Mesenchymal stem cell (in vitro differentiated cells and primary cell): ENCODE results near the gene PCDHB3.
"Not testable (repeated sequence)": the region's sequence is repeated elsewhere in the genome, so short reads cannot be mapped to it uniquely, and the experiment has no call there.

Experiments used
- DNase-seq: peaks from one replicate; pipeline ENCODE4 v3.0.0-alpha.2; 2013
- H2AFZ ChIP-seq: one replicate; pipeline ENCODE4 v1.6.1; 2013; ENCODE audit warnings: low read depth, mild to moderate bottlenecking, control low read depth, inconsistent platforms, low read length, moderate library complexity
- H2AK5ac ChIP-seq: 2 replicates; pipeline ENCODE4 v1.6.1; 2013; ENCODE audit warnings: low read length, moderate library complexity, mild to moderate bottlenecking, inconsistent platforms; ENCODE audit not compliant: severe bottlenecking
- H2BK120ac ChIP-seq: one replicate; pipeline ENCODE4 v1.6.1; 2013; ENCODE audit warnings: low read depth, mild to moderate bottlenecking, inconsistent platforms, low read length, moderate library complexity
- H2BK12ac ChIP-seq, 2 experiments: one replicate each; pipeline ENCODE4 v1.6.1; 2013; ENCODE audit warnings: inconsistent platforms in 2 of 2, low read length in 2 of 2, mild to moderate bottlenecking in 2 of 2, moderate library complexity in 2 of 2, control low read depth in 1 of 2
- H2BK15ac ChIP-seq: one replicate; pipeline ENCODE4 v1.6.1; 2013; ENCODE audit warnings: mild to moderate bottlenecking, low read depth, inconsistent platforms; ENCODE audit not compliant: poor library complexity, severe bottlenecking
- H2BK5ac ChIP-seq: 2 replicates; pipeline ENCODE4 v1.6.1; 2013; ENCODE audit warnings: low read depth, mild to moderate bottlenecking, low read length, control low read depth, inconsistent platforms; ENCODE audit not compliant: poor library complexity, severe bottlenecking
- H3K14ac ChIP-seq, 2 experiments: one replicate each; pipeline ENCODE4 v1.6.1; 2013; ENCODE audit warnings: inconsistent platforms in 2 of 2, low read length in 2 of 2, control low read depth in 1 of 2, mild to moderate bottlenecking in 1 of 2, moderate library complexity in 1 of 2
- H3K18ac ChIP-seq, 2 experiments: one replicate each; pipeline ENCODE4 v1.6.1; 2013; ENCODE audit warnings: inconsistent platforms in 2 of 2, low read length in 2 of 2, control low read depth in 1 of 2, low read depth in 1 of 2, mild to moderate bottlenecking in 1 of 2
- H3K23ac ChIP-seq, 2 experiments: one replicate each; pipeline ENCODE4 v1.6.1; 2013; ENCODE audit warnings: inconsistent platforms in 2 of 2, low read length in 2 of 2, mild to moderate bottlenecking in 2 of 2, moderate library complexity in 2 of 2, control low read depth in 1 of 2
- H3K27ac ChIP-seq: 2 replicates; pipeline ENCODE4 v1.5.1; 2013; ENCODE audit warnings: mild to moderate bottlenecking, moderate library complexity, low read length, control low read depth, inconsistent platforms; ENCODE audit not compliant: poor library complexity, severe bottlenecking
- H3K27me3 ChIP-seq, 2 experiments: 2 replicates each; pipeline versions ENCODE4 v1.6.1 to v1.7.0; 2013; ENCODE audit warnings: low read length in 2 of 2, mild to moderate bottlenecking in 2 of 2, moderate library complexity in 2 of 2, control low read depth in 1 of 2, inconsistent platforms in 1 of 2; ENCODE audit not compliant: control insufficient read depth in 1 of 2, insufficient read depth in 1 of 2
- H3K36me3 ChIP-seq, 2 experiments: 2 replicates each; pipeline versions ENCODE4 v1.6.1 to v1.7.0; 2013; ENCODE audit warnings: low read length in 2 of 2, control low read depth in 1 of 2, inconsistent platforms in 1 of 2, low read depth in 1 of 2, mild to moderate bottlenecking in 1 of 2; ENCODE audit not compliant: insufficient read depth in 2 of 2, control insufficient read depth in 1 of 2
- H3K4ac ChIP-seq, 2 experiments: one replicate each; pipeline ENCODE4 v1.6.1; 2013; ENCODE audit warnings: inconsistent platforms in 2 of 2, low read length in 2 of 2, mild to moderate bottlenecking in 2 of 2, moderate library complexity in 2 of 2, control low read depth in 1 of 2, low read depth in 1 of 2
- H3K4me1 ChIP-seq: 2 replicates; pipeline ENCODE4 v1.6.1; 2013; ENCODE audit warnings: low read depth, low read length, control low read depth; ENCODE audit not compliant: control insufficient read depth, insufficient read depth
- H3K4me2 ChIP-seq: 2 replicates; pipeline ENCODE4 v1.6.1; 2013; ENCODE audit warnings: low read length, mild to moderate bottlenecking, inconsistent platforms; ENCODE audit not compliant: poor library complexity, severe bottlenecking
- H3K4me3 ChIP-seq, 2 experiments: 2 replicates each; pipeline versions ENCODE4 v1.5.1 to v1.7.0; 2013; ENCODE audit warnings: low read length in 2 of 2, mild to moderate bottlenecking in 2 of 2, control low read depth in 1 of 2, low read depth in 1 of 2; ENCODE audit not compliant: insufficient read depth in 1 of 2
- H3K79me1 ChIP-seq: replicated peaks from 2 replicates; pipeline ENCODE4 v1.6.1; 2013; ENCODE audit warnings: mild to moderate bottlenecking, control low read depth, low read length, inconsistent platforms; ENCODE audit not compliant: poor library complexity, severe bottlenecking
- H3K9ac ChIP-seq: 2 replicates; pipeline ENCODE4 v1.7.0; 2013; ENCODE audit warnings: mild to moderate bottlenecking, low read length, moderate library complexity
- H3K9me3 ChIP-seq: 2 replicates; pipeline ENCODE4 v1.7.0; 2013; ENCODE audit warnings: mild to moderate bottlenecking, low read length; ENCODE audit not compliant: control insufficient read depth
- H4K8ac ChIP-seq: one replicate; pipeline ENCODE4 v1.6.1; 2013; ENCODE audit warnings: inconsistent platforms, mild to moderate bottlenecking, low read length, moderate library complexity
- H4K91ac ChIP-seq: one replicate; pipeline ENCODE4 v1.6.1; 2013; ENCODE audit warnings: mild to moderate bottlenecking, low read length, inconsistent platforms
- WGBS: methylation state at CpG from one replicate; pipeline ENCODE4 v1.1.7; 2013; ENCODE audit warnings: mixed read lengths; 5-methylcytosine and 5-hydroxymethylcytosine counted together

The PCDHB3 gene

DNA sequence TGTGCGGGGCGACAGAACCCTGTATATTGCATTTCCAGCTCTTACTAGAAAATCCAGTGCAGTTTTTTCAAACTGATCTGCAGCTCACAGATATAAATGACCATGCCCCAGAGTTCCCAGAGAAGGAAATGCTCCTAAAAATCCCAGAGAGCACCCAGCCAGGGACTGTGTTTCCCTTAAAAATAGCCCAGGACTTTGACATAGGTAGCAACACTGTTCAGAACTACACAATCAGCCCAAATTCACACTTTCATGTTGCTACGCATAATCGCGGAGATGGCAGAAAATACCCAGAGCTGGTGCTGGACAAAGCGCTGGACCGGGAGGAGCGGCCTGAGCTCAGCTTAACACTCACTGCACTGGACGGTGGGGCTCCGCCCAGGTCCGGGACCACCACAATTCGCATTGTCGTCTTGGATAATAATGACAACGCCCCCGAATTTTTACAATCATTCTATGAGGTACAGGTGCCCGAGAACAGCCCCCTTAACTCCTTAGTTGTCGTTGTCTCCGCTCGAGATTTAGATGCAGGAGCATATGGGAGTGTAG is 35.5 kb downstream of the PCDHB3 start:
- 75% methylated on average over 19 of the region's 19 CpGs for WGBS
- Histone ChIP-seq H3K9ac (no peak overlapping the region), H3K23ac (no peak overlapping the region), H2BK15ac (no peak overlapping the region), H3K36me3 (peaks cover 0 to 14% of the 10 kb centered on the region in 2 experiments), H2BK5ac (no peak overlapping the region), H3K9me3 (peaks cover 65% of the 10 kb centered on the region), H3K27ac (no peak overlapping the region), H4K8ac (no peak overlapping the region), H2BK12ac (no peak overlapping the region), H3K27me3 (no peaks in the 10 kb centered on the region), H3K4me2 (no peak overlapping the region), H2AFZ (no peak overlapping the region), H2AK5ac (no peak overlapping the region), H3K4ac (peak overlapping the region in 1 of 2 experiments; percentile 26), H4K91ac (no peak overlapping the region), H3K14ac (no peak overlapping the region), H3K18ac (no peak overlapping the region), H3K4me1 (no peaks in the 10 kb centered on the region), H3K79me1 (peaks cover 1% of the 10 kb centered on the region), H3K4me3 (peak overlapping the region in 1 of 2 experiments; percentile 30), H2BK120ac (no peak overlapping the region)
- DNase-seq = no peak

DNA sequence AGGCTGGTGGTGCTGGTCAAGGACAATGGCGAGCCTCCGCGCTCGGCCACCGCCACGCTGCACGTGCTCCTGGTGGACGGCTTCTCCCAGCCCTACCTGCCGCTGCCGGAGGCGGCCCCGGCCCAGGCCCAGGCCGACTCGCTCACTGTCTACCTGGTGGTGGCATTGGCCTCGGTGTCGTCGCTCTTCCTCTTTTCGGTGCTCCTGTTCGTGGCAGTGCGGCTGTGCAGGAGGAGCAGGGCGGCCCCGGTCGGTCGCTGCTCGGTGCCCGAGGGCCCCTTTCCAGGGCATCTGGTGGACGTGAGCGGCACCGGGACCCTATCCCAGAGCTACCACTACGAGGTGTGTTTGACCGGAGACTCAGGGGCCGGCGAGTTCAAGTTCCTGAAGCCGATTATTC is 37.1 kb downstream of the PCDHB3 start:
- H2BK5ac ChIP-seq, H3K27me3 ChIP-seq, H3K4me1 ChIP-seq, H4K8ac ChIP-seq, H2BK12ac ChIP-seq, H3K18ac ChIP-seq, H4K91ac ChIP-seq, H3K4me2 ChIP-seq, H3K23ac ChIP-seq, H3K4me3 ChIP-seq, H3K14ac ChIP-seq, H2BK15ac ChIP-seq, H3K79me1 ChIP-seq, DNase-seq, H2AK5ac ChIP-seq, H2AFZ ChIP-seq, H3K27ac ChIP-seq, H2BK120ac ChIP-seq, H3K9ac ChIP-seq, H3K4ac ChIP-seq: not testable (repeated sequence)
- Histone ChIP-seq H3K9me3 (peaks cover 54% of the 10 kb centered on the region), H3K36me3 (peaks cover 0 to 14% of the 10 kb centered on the region in 2 experiments)
- 97% methylated on average over 28 of the region's 34 CpGs for WGBS

DNA sequence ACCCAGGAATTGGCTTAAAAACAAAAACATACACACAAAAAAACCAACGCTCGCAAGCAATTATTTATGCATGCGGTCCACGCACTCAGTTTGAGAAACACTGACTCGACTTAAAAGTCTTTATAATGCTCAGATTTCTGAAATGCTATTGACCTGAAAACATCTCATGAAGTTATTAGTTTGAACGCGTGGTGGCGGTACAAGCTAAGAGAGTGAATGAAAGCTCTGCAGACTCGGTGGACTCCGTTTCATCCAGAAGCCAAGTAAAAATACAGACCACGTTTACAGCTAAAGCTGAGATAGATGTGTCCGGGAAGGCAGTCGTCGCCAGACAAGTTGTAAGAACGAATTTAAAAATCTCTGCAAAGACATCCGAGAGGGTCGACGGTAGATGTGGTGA is 49.5 kb downstream of the PCDHB3 start, which contains the start of gene PCDHB6:
Gene PCDHB6, plus strand, starts transcription at position 246 of the 400 bp plus-strand sequence. CDS start 201 bp downstream, outside the sequence.
- no peak within 1 kb of the TSS for H3K23ac ChIP-seq
- no peak within 1 kb of the TSS for H2BK5ac ChIP-seq
- H2BK120ac ChIP-seq = no peak within 1 kb of the TSS
- no peak within 1 kb of the TSS for H3K9ac ChIP-seq
- no peak within 1 kb of the TSS for H3K14ac ChIP-seq
- no peak within 1 kb of the TSS for H2BK15ac ChIP-seq
- H3K27me3 ChIP-seq = no peaks in the 10 kb centered on the region
- H4K8ac ChIP-seq = no peak within 1 kb of the TSS
- H3K18ac ChIP-seq = no peak within 1 kb of the TSS
- H3K27ac ChIP-seq = no peak within 1 kb of the TSS
- H3K4ac ChIP-seq = no peak within 1 kb of the TSS
- H4K91ac ChIP-seq = no peak within 1 kb of the TSS
- no peak within 1 kb of the TSS for H3K4me2 ChIP-seq
- H2AK5ac ChIP-seq = no peak within 1 kb of the TSS
- no peaks in the 10 kb centered on the region for H3K4me1 ChIP-seq
- no peak within 1 kb of the TSS for H2AFZ ChIP-seq
- no peak for DNase-seq
- peaks cover 61% of the 10 kb centered on the region for H3K9me3 ChIP-seq
- H2BK12ac ChIP-seq = no peak within 1 kb of the TSS
- H3K4me3 ChIP-seq = peak within 1 kb of the TSS in 1 of 2 experiments; percentile 6
- 88% methylated on average over 18 of the region's 18 CpGs for WGBS
- no peaks in the 10 kb centered on the region for H3K79me1 ChIP-seq
- no peaks in the 10 kb centered on the region for H3K36me3 ChIP-seq

DNA sequence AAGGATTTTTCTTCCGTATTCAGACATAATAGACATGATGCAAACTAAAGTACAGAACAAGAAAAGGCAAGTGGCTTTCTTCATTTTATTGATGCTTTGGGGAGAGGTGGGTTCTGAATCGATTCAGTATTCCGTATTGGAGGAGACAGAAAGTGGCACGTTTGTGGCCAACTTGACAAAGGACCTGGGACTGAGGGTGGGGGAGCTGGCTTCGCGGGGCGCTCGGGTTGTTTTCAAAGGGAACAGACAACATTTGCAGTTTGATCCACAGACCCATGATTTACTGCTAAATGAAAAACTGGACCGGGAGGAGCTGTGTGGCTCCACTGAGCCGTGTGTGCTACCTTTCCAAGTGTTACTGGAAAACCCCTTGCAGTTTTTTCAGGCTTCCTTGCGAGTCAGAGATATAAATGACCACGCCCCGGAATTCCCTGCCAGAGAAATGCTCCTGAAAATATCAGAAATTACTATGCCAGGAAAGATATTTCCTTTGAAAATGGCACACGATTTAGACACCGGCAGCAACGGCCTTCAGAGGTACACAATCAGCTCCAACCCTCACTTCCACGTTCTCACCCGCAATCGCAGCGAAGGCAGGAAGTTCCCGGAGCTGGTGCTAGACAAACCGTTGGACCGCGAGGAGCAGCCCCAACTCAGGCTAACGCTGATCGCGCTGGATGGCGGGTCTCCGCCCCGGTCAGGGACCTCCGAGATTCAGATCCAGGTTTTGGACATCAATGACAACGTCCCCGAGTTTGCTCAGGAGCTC is 50.1 kb downstream of the PCDHB3 start:
- Histone ChIP-seq H4K91ac (no peak overlapping the region), H2BK5ac (no peak overlapping the region), H3K4me2 (no peak overlapping the region), H2BK15ac (no peak overlapping the region), H3K36me3 (no peaks in the 10 kb centered on the region), H3K79me1 (no peaks in the 10 kb centered on the region), H2AK5ac (no peak overlapping the region), H2BK12ac (no peak overlapping the region), H3K18ac (no peak overlapping the region), H3K4me3 (peak overlapping the region in 1 of 2 experiments; percentile 6), H3K23ac (no peak overlapping the region), H4K8ac (no peak overlapping the region), H3K9ac (no peak overlapping the region), H3K14ac (no peak overlapping the region), H2AFZ (no peak overlapping the region), H3K27ac (no peak overlapping the region), H3K4ac (no peak overlapping the region), H3K4me1 (no peaks in the 10 kb centered on the region), H3K9me3 (peaks cover 59% of the 10 kb centered on the region), H3K27me3 (no peaks in the 10 kb centered on the region), H2BK120ac (no peak overlapping the region)
- no peak for DNase-seq
- WGBS = 94% methylated on average over 32 of the region's 33 CpGs
